ENCODE results near the gene MTMR11.

DNA sequence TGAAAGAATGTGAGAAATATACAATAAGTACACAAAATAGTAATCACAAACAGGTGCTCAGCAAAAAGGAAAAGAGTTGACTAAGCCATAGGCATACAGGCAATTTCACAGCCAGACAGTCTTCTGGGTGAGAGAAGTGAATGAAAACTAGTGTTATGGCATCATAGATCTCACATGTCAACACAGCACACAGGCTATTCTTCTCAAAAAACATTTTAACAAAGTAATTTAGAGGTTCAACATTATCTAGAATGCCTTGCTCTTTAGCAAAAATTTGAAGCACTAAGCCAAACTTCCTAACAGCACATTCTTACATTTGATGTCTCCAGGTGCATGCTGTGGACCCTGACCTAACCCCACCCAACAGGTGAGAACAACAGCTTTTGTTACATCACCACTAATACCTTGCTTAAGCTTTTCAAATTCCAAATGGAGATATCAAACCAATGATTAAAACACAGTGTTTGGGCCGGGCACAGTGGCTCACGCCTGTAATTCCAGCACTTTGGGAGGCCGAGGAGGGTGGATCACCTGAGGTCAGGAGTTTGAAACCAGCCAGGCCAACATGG, 43.4 kb upstream of the MTMR11 start:
- TF ChIP-seq SP1 (IDR thresholded peaks at IDR 0.05) = no peak
- no peak for TF ChIP-seq BHLHE40 (IDR thresholded peaks at IDR 0.05; ENCODE audit: borderline replicate concordance)
- no peak for TF ChIP-seq TARDBP (IDR thresholded peaks at IDR 0.05)
- TF ChIP-seq SUZ12 (IDR thresholded peaks at IDR 0.05) = no peak
- TF ChIP-seq FOXA1 (IDR thresholded peaks at IDR 0.05) = no peak
